Endothelial cell of umbilical vein (primary cell): ENCODE measurements around the gene ANKRD36C. TPM values are rescaled to one million over a fixed set of nuclear protein-coding genes. Genes with fewer than 3 reads are reported as not detected.
"Not testable (repeated sequence)": the region's sequence is repeated elsewhere in the genome, so short reads cannot be mapped to it uniquely, and the experiment has no call there.

Source experiments
- BruUV-seq: library from RNA; stranded (reverse); fragments of 400-500 nt; replicated peaks from 2 replicates; lab custom pipeline; 2021; lab: Mats Ljungman, UMichigan
- CTCF ChIA-PET: fragments of 300-600, 350-600 bp; sonication (Branson Sonifier 250); formaldehyde crosslinking; loops from one replicate; lab custom pipeline; 2021; ENCODE audit warnings: antibody characterized with exemption, inconsistent platforms; lab: Charles Lee
- POLR2A ChIA-PET: fragments of 300-600, 350-600 bp; sonication (Branson Sonifier 250); formaldehyde crosslinking; loops from one replicate; lab custom pipeline; 2021; ENCODE audit warnings: antibody characterized with exemption, inconsistent platforms; lab: Charles Lee
- DNase-seq: peaks from one replicate; pipeline ENCODE4 v3.0.0-alpha.2; 2011; ENCODE audit warnings: low read depth, low spot score
- FAIRE-seq: peaks from 2 replicates; lab custom pipeline; 2011; peaks lifted over from hg19 to GRCh38; lab: Jason Lieb, UNC
- H2AFZ ChIP-seq: 2 replicates; pipeline ENCODE4 v1.6.0; 2012; ENCODE audit warnings: low read depth, low read length, control low read depth, inconsistent platforms
- H3K27ac ChIP-seq: 2 replicates; pipeline ENCODE4 v1.5.1; 2011; ENCODE audit warnings: low read depth, mild to moderate bottlenecking, control low read depth, low read length, moderate library complexity; ENCODE audit not compliant: insufficient read depth
- H3K27me3 ChIP-seq, 2 experiments: 2 replicates each; pipeline versions ENCODE4 v1.6.0 to v1.6.1; 2011; ENCODE audit warnings: low read length in 2 of 2, mixed read lengths in 1 of 2; ENCODE audit not compliant: control insufficient read depth in 2 of 2, insufficient read depth in 2 of 2
- H3K36me3 ChIP-seq, 2 experiments: 2 replicates in 1 of 2; 3 replicates in 1 of 2; pipeline ENCODE4 v1.5.1; 2011; ENCODE audit warnings: low read length in 2 of 2, mild to moderate bottlenecking in 1 of 2, moderate library complexity in 1 of 2; ENCODE audit not compliant: control insufficient read depth in 2 of 2, insufficient read depth in 2 of 2; ENCODE audit errors: extremely low read depth in 1 of 2
- H3K4me1 ChIP-seq: 3 replicates; pipeline ENCODE4 v1.5.1; 2011; ENCODE audit warnings: mild to moderate bottlenecking, low read length; ENCODE audit not compliant: control insufficient read depth, insufficient read depth; ENCODE audit errors: extremely low read depth
- H3K4me2 ChIP-seq: 2 replicates; pipeline ENCODE4 v1.6.1; 2011; ENCODE audit warnings: low read length, control low read depth, mixed read lengths; ENCODE audit not compliant: insufficient read depth
- H3K4me3 ChIP-seq, 3 experiments: fragments of 200-600 bp in 1 of 3; sonication (generic), shearing (Covaris generic) in 1 of 3; replicated peaks in 1 of 3; 2 replicates each; pipeline ENCODE4 v1.5.1; 2011 to 2016; ENCODE audit warnings: control low read depth in 3 of 3, low read length in 3 of 3, mild to moderate bottlenecking in 2 of 3, inconsistent platforms in 1 of 3, low read depth in 1 of 3, moderate library complexity in 1 of 3; ENCODE audit not compliant: insufficient read depth in 1 of 3
- H3K79me2 ChIP-seq: 2 replicates; pipeline ENCODE4 v1.6.0; 2012; ENCODE audit warnings: low read length, inconsistent platforms; ENCODE audit not compliant: control insufficient read depth, insufficient read depth
- H3K9ac ChIP-seq: replicated peaks from 2 replicates; pipeline ENCODE3; 2011; ENCODE audit warnings: low read length, control low read depth; ENCODE audit not compliant: insufficient read depth; ENCODE audit errors: extremely low read depth
- H3K9me1 ChIP-seq: replicated peaks from 3 replicates; pipeline ENCODE4 v1.6.0; 2011; ENCODE audit warnings: mild to moderate bottlenecking, low read length; ENCODE audit not compliant: control insufficient read depth, insufficient read depth; ENCODE audit errors: extremely low read depth
- H3K9me3 ChIP-seq: replicated peaks from 2 replicates; pipeline ENCODE4 v1.5.1; 2012; ENCODE audit warnings: low read length, inconsistent platforms; ENCODE audit not compliant: control insufficient read depth, insufficient read depth
- H4K20me1 ChIP-seq: replicated peaks from 2 replicates; pipeline ENCODE3; 2011; ENCODE audit warnings: mild to moderate bottlenecking, low read length; ENCODE audit not compliant: control insufficient read depth, insufficient read depth; ENCODE audit errors: extremely low read depth
- dilution Hi-C: fragments of 300-500 bp; cut with MboI; formaldehyde crosslinking; loops from one replicate; pipeline ENCODE4 v1.15.0; 2019; ENCODE audit warnings: low sequenced_read_pairs; ENCODE audit not compliant: extremely low pct_ligation_motif_present
- intact Hi-C: fragments of 100-400 bp; cut with micrococcal nuclease; formaldehyde crosslinking; loops from one replicate; pipeline ENCODE4 v1.10.0; 2022
- polyA plus RNA-seq, 4 experiments: library from polyadenylated mRNA; depleted of rRNA in 3 of 4; stranded (reverse) in 3 of 4; unstranded in 1 of 4; fragments of >200 nt; gene quantifications; 2 replicates each; pipeline versions ENCODE4 v1.2.1 to v1.2.3, GENCODE V29; 2011 to 2012; ENCODE audit warnings: missing spikeins in 1 of 4
- total RNA-seq: library from RNA; stranded (reverse); gene quantifications from 2 replicates; pipeline ENCODE4 v1.2.3, GENCODE V29; 2021

The ANKRD36C gene
- total and polyA plus RNA-seq, 2 donors (not counting 3 experiments of a cell fraction or from before 2014, with no cell fraction given), result 4.4 to 108 TPM

- DNase-seq, H3K9ac ChIP-seq, H3K4me3 ChIP-seq, FAIRE-seq, H3K4me1 ChIP-seq, CTCF ChIA-PET, H3K36me3 ChIP-seq, H2AFZ ChIP-seq, H3K79me2 ChIP-seq, H4K20me1 ChIP-seq, H3K27me3 ChIP-seq, H3K9me1 ChIP-seq, H3K4me2 ChIP-seq, intact Hi-C loops, BruUV-seq, H3K9me3 ChIP-seq, POLR2A ChIA-PET, dilution Hi-C loops, H3K27ac ChIP-seq: not testable (repeated sequence)
Observed at GRCh38 chr2:95824218-95824617, 167.4 kb downstream of the ANKRD36C start.

GRCh38 chr2:95817521-95817920, 174.1 kb downstream of the ANKRD36C start:
- H3K4me1 ChIP-seq, CTCF ChIA-PET, DNase-seq, H3K27me3 ChIP-seq, BruUV-seq, FAIRE-seq, H3K27ac ChIP-seq, H3K9me3 ChIP-seq, H3K4me3 ChIP-seq, dilution Hi-C loops, H3K79me2 ChIP-seq, H4K20me1 ChIP-seq, H3K9ac ChIP-seq, H3K9me1 ChIP-seq, intact Hi-C loops, H2AFZ ChIP-seq, H3K4me2 ChIP-seq, POLR2A ChIA-PET, H3K36me3 ChIP-seq: not testable (repeated sequence)

- CTCF ChIA-PET, H3K36me3 ChIP-seq, H3K27me3 ChIP-seq, H3K4me1 ChIP-seq, POLR2A ChIA-PET, H3K9me3 ChIP-seq, H3K9me1 ChIP-seq, H3K4me3 ChIP-seq, dilution Hi-C loops, H2AFZ ChIP-seq, H4K20me1 ChIP-seq, BruUV-seq, H3K27ac ChIP-seq, H3K4me2 ChIP-seq, DNase-seq, H3K79me2 ChIP-seq, FAIRE-seq, intact Hi-C loops, H3K9ac ChIP-seq: not testable (repeated sequence)
Observed at GRCh38 chr2:95813311-95813710, 178.3 kb downstream of the ANKRD36C start.
